SH-SY5Y (cell line): ENCODE results near the gene PLPP4.
A peak's percentile ranks its signal among the peaks of the same experiment; 100 is the strongest.

Experiments used
- GATA2 ChIP-seq: IDR thresholded peaks from 2 replicates; pipeline ENCODE4 v1.6.1; 2011; ENCODE audit warnings: mild to moderate bottlenecking, low read depth, low read length
- GATA3 ChIP-seq: IDR thresholded peaks from 2 replicates; pipeline ENCODE4 v1.6.1; 2011; ENCODE audit warnings: low read depth, mild to moderate bottlenecking, low read length, moderate library complexity

PLPP4 gene

DNA sequence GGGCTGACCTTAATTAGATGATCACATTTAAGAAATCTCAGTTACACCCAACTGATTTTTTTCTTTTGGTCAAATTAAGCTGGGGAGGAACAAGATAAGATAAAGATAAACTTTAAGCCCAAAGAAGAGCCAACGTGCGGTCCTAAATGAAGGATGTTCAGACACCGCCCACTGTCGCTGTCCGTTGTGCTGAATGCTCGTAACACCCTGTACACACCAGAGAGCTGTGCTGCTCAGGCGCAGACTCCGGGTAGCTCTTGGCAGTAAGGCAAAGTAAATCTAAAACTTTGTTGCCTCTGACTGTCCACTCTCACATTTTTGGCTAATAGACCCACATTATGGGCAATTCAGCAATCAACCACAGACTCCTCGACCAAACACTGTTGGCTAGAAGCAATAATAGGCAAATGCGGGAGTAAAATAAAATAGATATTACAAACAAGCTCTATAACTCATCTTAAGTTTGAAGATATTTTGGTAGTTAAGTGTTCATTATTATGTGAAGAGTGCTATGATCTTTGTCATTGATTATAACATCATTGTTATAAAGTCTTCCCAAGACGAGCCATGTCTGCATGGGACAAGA lies 57.1 kb downstream of the PLPP4 start:
- no peak for TF ChIP-seq GATA3
- TF ChIP-seq GATA2 = no peak

DNA sequence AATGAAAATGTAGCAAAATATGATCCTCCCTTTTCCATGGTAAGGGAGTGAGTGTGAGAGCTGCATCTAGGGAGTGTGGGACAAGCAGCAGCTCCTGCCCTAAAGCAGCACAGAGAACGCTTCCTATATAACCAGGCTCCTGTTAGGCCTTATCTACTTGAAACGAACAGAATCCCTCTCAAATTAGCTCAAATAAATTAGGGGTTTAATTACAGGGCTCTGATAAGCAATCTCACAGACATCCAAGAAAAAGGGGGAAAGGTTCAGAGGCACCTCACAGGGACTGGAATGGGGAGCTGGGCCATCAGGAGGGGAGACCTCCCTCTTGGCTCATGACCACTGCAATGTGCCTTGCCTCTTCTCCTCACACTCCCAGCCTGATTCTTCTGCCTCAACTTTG lies 57.9 kb downstream of the PLPP4 start:
- TF ChIP-seq GATA3 = no peak
- TF ChIP-seq GATA2 = peak; percentile 54; the same call in 1 of the 2 replicates

DNA sequence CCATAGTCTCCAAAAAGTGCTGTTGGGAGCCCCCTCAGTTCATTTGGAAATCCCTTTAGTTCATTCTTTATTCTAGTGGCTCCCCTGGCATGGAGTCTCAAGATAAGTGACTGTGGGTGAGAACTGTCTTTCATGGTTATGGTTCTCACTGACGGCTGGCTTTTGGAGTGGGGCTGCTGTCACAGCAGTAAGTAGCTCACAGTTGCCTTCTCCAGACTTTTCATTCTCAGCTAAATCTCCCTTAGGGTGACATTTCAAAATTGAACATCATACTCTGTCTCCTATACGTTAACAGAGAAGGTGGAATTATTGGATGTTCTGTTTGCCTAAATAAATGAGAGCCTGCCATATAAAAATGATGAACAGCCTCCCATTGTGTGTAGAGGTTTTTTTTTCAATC lies 58.7 kb downstream of the PLPP4 start:
- TF ChIP-seq GATA3 (no peak), GATA2 (no peak)

DNA sequence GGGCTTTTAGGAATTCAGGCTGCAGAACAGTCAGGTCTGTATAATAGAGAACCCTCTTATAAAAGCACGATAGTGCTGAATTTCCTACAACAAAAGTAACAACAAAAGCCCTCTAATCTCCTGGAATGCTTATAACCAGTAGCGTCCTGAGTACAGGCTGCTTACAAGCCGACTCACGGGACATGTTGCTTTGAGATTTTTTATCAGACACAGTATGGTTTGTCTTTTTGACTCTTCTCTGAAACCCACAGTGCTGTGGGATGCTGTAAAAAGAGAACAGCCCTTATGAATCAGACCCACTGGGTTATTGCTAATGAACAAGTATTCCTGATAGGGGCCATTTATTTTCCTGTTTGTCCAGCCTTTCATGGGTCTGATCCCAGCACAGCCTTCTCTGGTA lies 59.4 kb downstream of the PLPP4 start:
- TF ChIP-seq GATA2 (no peak), GATA3 (no peak)

- TF ChIP-seq GATA2 (no peak), GATA3 (no peak)
Measured at GRCh38 chr10:120517196-120517595, 60.2 kb downstream of the PLPP4 start.

- TF ChIP-seq GATA3 (no peak), GATA2 (no peak; the same call in 1 of the 2 replicates)
Measured at GRCh38 chr10:120517881-120518484, 61.0 kb downstream of the PLPP4 start.

DNA sequence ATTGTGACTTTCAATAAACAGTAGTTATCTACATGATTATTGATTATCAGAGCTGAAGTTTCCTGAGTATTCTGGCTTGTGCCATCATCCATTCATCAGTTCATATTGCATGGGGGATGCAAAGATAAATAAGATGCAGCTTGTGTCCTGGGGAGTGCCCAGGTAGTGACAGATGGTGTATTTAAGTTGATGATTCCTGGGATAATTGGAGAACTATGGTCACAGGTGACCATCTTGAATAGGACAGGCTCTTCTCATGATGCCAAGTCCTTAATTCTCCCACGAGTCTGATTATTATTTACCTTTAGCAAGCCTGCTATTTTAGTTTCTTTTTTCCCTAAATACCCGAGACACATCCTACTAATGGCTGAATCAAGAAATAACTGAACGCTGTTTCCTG lies 64.9 kb downstream of the PLPP4 start:
- TF ChIP-seq GATA3 = no peak
- no peak for TF ChIP-seq GATA2

DNA sequence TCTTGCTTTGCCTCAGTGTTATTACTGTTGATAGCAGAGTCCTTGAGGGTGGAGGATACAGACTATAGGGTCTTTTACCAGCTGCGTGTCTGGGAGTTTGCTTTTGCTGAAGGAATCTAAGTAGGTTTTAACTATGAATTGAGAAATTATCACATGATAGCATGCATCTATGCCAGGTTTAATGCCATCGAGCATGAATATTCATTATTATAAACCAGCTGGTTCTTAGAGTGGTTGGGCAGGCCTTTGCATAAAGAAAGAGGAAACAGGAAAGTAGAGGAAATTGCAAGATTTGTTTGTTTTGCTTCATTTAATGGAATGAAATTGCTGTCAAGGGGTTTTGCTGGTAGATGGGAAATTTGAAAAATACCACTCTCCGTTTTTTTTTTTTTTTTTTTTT lies 70.7 kb downstream of the PLPP4 start:
- TF ChIP-seq GATA3 (no peak), GATA2 (no peak)

GRCh38 chr10:120530699-120531098 lies 73.7 kb downstream of the PLPP4 start:
- no peak for TF ChIP-seq GATA3
- TF ChIP-seq GATA2 = no peak

GRCh38 chr10:120538091-120538490 lies 81.1 kb downstream of the PLPP4 start:
- no peak for TF ChIP-seq GATA2
- no peak for TF ChIP-seq GATA3

- TF ChIP-seq GATA2 (no peak), GATA3 (no peak)
Measured at GRCh38 chr10:120539076-120539475, 82.0 kb downstream of the PLPP4 start.

- TF ChIP-seq GATA2 = no peak
- TF ChIP-seq GATA3 = no peak
Measured at GRCh38 chr10:120540486-120540885, 83.5 kb downstream of the PLPP4 start.

GRCh38 chr10:120541984-120542383 lies 85.0 kb downstream of the PLPP4 start:
- no peak for TF ChIP-seq GATA3
- TF ChIP-seq GATA2 = no peak

- TF ChIP-seq GATA3 (no peak), GATA2 (no peak)
Measured at GRCh38 chr10:120542591-120542990, 85.6 kb downstream of the PLPP4 start.

DNA sequence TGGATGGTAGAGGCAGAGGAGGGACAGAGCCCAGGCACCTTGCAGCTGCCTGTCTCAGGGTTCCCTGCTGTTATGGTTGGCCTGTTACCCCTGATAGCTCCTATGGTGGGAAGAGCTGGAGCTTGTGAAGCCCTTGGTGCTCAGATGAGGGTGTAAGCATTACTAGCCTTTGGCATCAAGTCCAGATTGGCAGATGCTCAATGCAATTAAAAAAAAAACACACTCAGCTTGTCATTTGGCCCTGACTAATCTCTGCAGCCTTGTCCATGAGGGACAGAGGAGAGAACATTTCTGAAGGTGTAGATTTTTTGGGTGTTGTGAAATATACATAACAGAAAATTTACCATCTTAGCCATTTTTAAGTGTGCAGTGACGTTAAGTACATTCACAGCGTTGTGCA lies 86.3 kb downstream of the PLPP4 start:
- no peak for TF ChIP-seq GATA2
- TF ChIP-seq GATA3 = no peak
